Heart right ventricle (tissue), 16 donors: ENCODE results near the gene ATG7. TPM values are rescaled to one million over a fixed set of nuclear protein-coding genes. Genes with fewer than 3 reads are reported as not detected.
"Not testable (repeated sequence)": the region's sequence is repeated elsewhere in the genome, so short reads cannot be mapped to it uniquely, and the experiment has no call there.

Experiments
- ATAC-seq, 8 donors: fragments of 200-7000 bp; cut with Tn5 transposase; one replicate each; pipeline ENCODE4 v1.9.1; 2020; ENCODE audit warnings: mild to moderate bottlenecking in 8 of 8, moderate library complexity in 8 of 8, moderate number of reproducible peaks in 1 of 8
- DNase-seq, 2 donors: peaks; one replicate each; pipeline ENCODE4 v3.0.0-alpha.2; 2020
- H3K27ac ChIP-seq, 10 donors: fragments of 200-600 bp; sonication (generic) in 2 of 10; one replicate each; pipeline versions ENCODE4 v1.5.0 to v1.8.0; 2020 to 2022; ENCODE audit warnings: mild to moderate bottlenecking in 3 of 10
- H3K27me3 ChIP-seq, 7 donors: fragments of 200-600 bp; one replicate each; pipeline ENCODE4 v1.8.0; 2021 to 2022; ENCODE audit warnings: mild to moderate bottlenecking in 2 of 7
- H3K36me3 ChIP-seq, 9 donors: fragments of 200-600 bp; sonication (generic) in 1 of 9; one replicate each; pipeline versions ENCODE4 v1.5.0 to v1.8.0; 2020 to 2022; ENCODE audit warnings: mild to moderate bottlenecking in 2 of 9
- H3K4me1 ChIP-seq, 9 donors: fragments of 200-600 bp; sonication (generic) in 1 of 9; one replicate each; pipeline versions ENCODE4 v1.5.0 to v1.8.0; 2020 to 2022; ENCODE audit warnings: mild to moderate bottlenecking in 4 of 9
- H3K4me3 ChIP-seq, 10 donors: fragments of 200-600 bp; sonication (generic) in 2 of 10; one replicate each; pipeline versions ENCODE4 v1.5.0 to v1.8.0; 2020 to 2022; ENCODE audit warnings: mild to moderate bottlenecking in 7 of 10, moderate library complexity in 2 of 10
- H3K9me3 ChIP-seq, 11 donors: fragments of 200-600 bp in 10 of 11; sonication (generic) in 2 of 11; one replicate each; pipeline versions ENCODE4 v1.5.0 to v1.8.0; 2013 to 2022; ENCODE audit warnings: mild to moderate bottlenecking in 2 of 11, control low read depth in 1 of 11, moderate library complexity in 1 of 11
- WGBS, 2 donors: extraction: QIAGEN DNeasy Blood & Tissue Kit; methylation state at CpG; one replicate each; pipeline ENCODE4 v1.1.7; 2013; ENCODE audit warnings: inconsistent platforms in 1 of 2; 5-methylcytosine and 5-hydroxymethylcytosine counted together
- intact Hi-C, 10 donors: fragments of 100-400 bp; cut with DNase I; formaldehyde crosslinking; loops; one replicate each; pipeline versions ENCODE4 v1.11.1 to v1.14.2; 2022
- polyA plus RNA-seq, 2 donors: library from polyadenylated mRNA; stranded (reverse); fragments of 200-250 nt; gene quantifications; one replicate each; pipeline ENCODE4 v1.2.3, GENCODE V29; 2013
- total RNA-seq, 10 donors: library from RNA; stranded (reverse); fragmentation: NEBNext Ultra II Directional in 3 of 10; extraction: Animal tissue kit (Norgen Biotek cat#: 25700) in 3 of 10; gene quantifications; one replicate each; pipeline versions ENCODE4 v1.2.1 to v1.2.4, GENCODE V29; 2021 to 2023
- TF ChIP-seq, protein P1 (sequence below), 9 donors: fragments of 200-600 bp; sonication (generic) in 2 of 9; IDR thresholded peaks; one replicate each; pipeline versions ENCODE4 v1.5.0 to v1.8.0; 2021 to 2022; ENCODE audit warnings: antibody characterized with exemption in 9 of 9, mild to moderate bottlenecking in 5 of 9, moderate library complexity in 1 of 9
- donor health status: Arrhythmogenic right ventricular cardiomyopathy.
- donor health status: ischemic (EF 13 %, LVEDD 7.1; RV severe dilation, severe dysfunction).
- donor health status: healthy with polysubstance abuse.
- donor health status: DM: no; HTN: yes; CAD: no.
- donor health status: DM: no; HTN: no; CAD: no.
- donor health status: ischemic (EF 25% LVEDD 6.9; RV normal size, moderate dysfunction).
- donor health status: ischemic (EF 25% LVEDD 5.7; RV mildly dilated, moderate dysfunction).
- donor health status: healthy.
- donor health status: DM: yes; HTN: yes; CAD: no.
- donor health status: Ischemic cardiomyopathy.
- donor health status: ischemic (EF 35%, LVEDD 5.7; RV mildly dilated, moderate dysfunction).
- donor health status: nonischemic (EF 11% LVEDD 7.7; RV severe dilation, severe dysfunction).
- donor health status: DM: yes; HTN: yes; CAD: no.
- donor health status: PGD.
- donor health status: ischemic (EF 29% LVEDD 5.4; RV normal size, mild dysfunction).
- donor health status: nonischemic (EF 23%, LVEDD 6.1; RV moderate dilation, normal function).

The ATG7 gene
- total and polyA plus RNA-seq, 12 donors = 5.3 to 24.1 (median 16.8) TPM

GRCh38 chr3:11569156-11569741 lies 297.1 kb downstream of the ATG7 start:
- no peak for DNase-seq
- H3K4me1 ChIP-seq = peaks cover 32 to 84% (median 61%) of the 10 kb centered on the region in 9 donors

DNA sequence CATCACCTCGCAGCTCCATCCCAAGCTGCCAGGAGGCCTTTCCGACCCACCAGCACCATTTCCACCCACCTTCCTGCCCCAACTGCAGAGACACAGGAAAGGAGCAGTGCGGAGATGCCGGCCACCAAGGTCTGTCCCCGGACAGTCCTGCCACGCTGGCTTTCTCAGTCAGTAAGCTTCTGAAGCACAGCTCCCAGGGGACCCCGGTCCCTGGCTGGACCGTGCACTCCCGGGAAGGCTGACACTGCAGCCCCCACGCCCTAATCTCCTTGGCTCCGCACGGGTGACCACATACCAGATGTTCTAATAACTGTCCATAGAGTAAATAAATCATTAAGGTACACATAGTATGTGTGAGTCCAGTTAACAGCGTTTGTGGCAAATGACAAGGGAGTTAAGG lies 298.1 kb downstream of the ATG7 start:
- 41 to 63% methylated on average over 13 of the region's 13 CpGs for WGBS, 2 donors
- Histone ChIP-seq H3K9me3 (no peaks in the 10 kb centered on the region), H3K27ac (peak overlapping the region; percentile 5 to 96 (median 84)), H3K4me1 (peaks cover 26 to 76% (median 58%) of the 10 kb centered on the region in 9 donors), H3K4me3 (no peak overlapping the region), H3K27me3 (no peaks in the 10 kb centered on the region), H3K36me3 (peaks cover 0 to 32% (median 0%) of the 10 kb centered on the region in 9 donors)
- peak in 1 of 2 donors; percentile 48 for DNase-seq
- TF ChIP-seq, protein P1, sequence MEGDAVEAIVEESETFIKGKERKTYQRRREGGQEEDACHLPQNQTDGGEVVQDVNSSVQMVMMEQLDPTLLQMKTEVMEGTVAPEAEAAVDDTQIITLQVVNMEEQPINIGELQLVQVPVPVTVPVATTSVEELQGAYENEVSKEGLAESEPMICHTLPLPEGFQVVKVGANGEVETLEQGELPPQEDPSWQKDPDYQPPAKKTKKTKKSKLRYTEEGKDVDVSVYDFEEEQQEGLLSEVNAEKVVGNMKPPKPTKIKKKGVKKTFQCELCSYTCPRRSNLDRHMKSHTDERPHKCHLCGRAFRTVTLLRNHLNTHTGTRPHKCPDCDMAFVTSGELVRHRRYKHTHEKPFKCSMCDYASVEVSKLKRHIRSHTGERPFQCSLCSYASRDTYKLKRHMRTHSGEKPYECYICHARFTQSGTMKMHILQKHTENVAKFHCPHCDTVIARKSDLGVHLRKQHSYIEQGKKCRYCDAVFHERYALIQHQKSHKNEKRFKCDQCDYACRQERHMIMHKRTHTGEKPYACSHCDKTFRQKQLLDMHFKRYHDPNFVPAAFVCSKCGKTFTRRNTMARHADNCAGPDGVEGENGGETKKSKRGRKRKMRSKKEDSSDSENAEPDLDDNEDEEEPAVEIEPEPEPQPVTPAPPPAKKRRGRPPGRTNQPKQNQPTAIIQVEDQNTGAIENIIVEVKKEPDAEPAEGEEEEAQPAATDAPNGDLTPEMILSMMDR (IDR thresholded peaks at IDR 0.05) = no peak
- intact Hi-C loops = no loop called here
- ATAC-seq = peak in 2 of 8 donors; percentile 11 to 25

More at GRCh38 chr3:11569156-11569741, 297.1 kb downstream of the ATG7 start:
- ATAC-seq = no peak
- H3K4me3 ChIP-seq = peak overlapping the region in 3 of 10 donors; percentile 25 to 39 (median 33)
- TF ChIP-seq, protein P1 (IDR thresholded peaks at IDR 0.05) = no peak
- no peaks in the 10 kb centered on the region for H3K27me3 ChIP-seq
- peaks cover 0 to 39% (median 0%) of the 10 kb centered on the region in 9 donors for H3K36me3 ChIP-seq
- peak overlapping the region in 9 of 10 donors; percentile 67 to 96 (median 90) for H3K27ac ChIP-seq
- no peaks in the 10 kb centered on the region for H3K9me3 ChIP-seq
- intact Hi-C loops = loop anchor here in 6 of 10 donors (5.0 to 10.0 kb wide), 3 partner anchors 66 to 76 kb away; partner anchors contain the start of gene VGLL4 (in 5 of the 6)
- WGBS, 2 donors = 79 to 80% methylated on average over 13 of the region's 13 CpGs

GRCh38 chr3:11570789-11571495 lies 298.7 kb downstream of the ATG7 start:
- no peak overlapping the region for H3K4me3 ChIP-seq
- peak overlapping the region; percentile 5 to 96 (median 84) for H3K27ac ChIP-seq
- no peak for DNase-seq
- intact Hi-C loops = no loop called here
- peaks cover 23 to 76% (median 53%) of the 10 kb centered on the region in 9 donors for H3K4me1 ChIP-seq
- 67 to 78% methylated on average over 20 of the region's 20 CpGs for WGBS, 2 donors
- TF ChIP-seq, protein P1 (IDR thresholded peaks at IDR 0.05) = no peak
- no peaks in the 10 kb centered on the region for H3K9me3 ChIP-seq
- ATAC-seq = peak in 5 of 8 donors; percentile 10 to 65 (median 27)
- H3K36me3 ChIP-seq = peaks cover 0 to 26% (median 0%) of the 10 kb centered on the region in 9 donors
- no peaks in the 10 kb centered on the region for H3K27me3 ChIP-seq

GRCh38 chr3:11572660-11573059 lies 300.5 kb downstream of the ATG7 start:
- DNase-seq, H3K27ac ChIP-seq, intact Hi-C loops, H3K4me3 ChIP-seq, H3K9me3 ChIP-seq, ATAC-seq, H3K27me3 ChIP-seq: not testable (repeated sequence)
- Histone ChIP-seq H3K4me1 (peaks cover 23 to 76% (median 52%) of the 10 kb centered on the region in 9 donors), H3K36me3 (peaks cover 0 to 17% (median 0%) of the 10 kb centered on the region in 9 donors)
- WGBS, 2 donors = 96% methylated on average over 11 of the region's 11 CpGs
